NCI-H2081 (cell line): ENCODE measurements around the gene PLIN1.
"Not testable (repeated sequence)": the region's sequence is repeated elsewhere in the genome, so short reads cannot be mapped to it uniquely, and the experiment has no call there.

ENCODE experiments used
- DNase-seq, 2 experiments: peaks; one replicate each; lab custom pipeline; 2025; lab: John Stamatoyannopoulos, UW

The PLIN1 gene, protein sequence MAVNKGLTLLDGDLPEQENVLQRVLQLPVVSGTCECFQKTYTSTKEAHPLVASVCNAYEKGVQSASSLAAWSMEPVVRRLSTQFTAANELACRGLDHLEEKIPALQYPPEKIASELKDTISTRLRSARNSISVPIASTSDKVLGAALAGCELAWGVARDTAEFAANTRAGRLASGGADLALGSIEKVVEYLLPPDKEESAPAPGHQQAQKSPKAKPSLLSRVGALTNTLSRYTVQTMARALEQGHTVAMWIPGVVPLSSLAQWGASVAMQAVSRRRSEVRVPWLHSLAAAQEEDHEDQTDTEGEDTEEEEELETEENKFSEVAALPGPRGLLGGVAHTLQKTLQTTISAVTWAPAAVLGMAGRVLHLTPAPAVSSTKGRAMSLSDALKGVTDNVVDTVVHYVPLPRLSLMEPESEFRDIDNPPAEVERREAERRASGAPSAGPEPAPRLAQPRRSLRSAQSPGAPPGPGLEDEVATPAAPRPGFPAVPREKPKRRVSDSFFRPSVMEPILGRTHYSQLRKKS

DNA sequence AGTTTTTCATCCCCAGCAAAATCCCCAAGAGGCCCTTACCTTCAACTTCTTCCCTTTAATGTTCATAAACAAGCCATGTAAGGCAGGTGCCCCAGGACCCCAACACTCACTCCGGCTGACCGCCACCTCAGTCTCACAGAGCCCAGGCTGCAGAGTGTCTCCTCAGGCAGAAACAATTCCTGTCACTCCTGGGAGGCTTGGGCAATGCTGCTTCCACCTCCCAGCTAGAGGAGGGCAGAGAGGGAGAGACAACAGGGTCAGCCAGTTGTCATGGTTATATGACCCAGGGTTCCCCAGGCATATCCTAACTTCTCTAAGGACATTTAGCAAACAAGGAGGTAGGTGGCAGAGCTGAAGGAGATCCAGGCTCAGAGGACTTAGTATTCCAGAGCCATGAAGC lies at the start of gene PLIN1:
PLIN1 (minus strand) TSS at position 156 of the 400 bp plus-strand sequence. CDS start 1,878 bp downstream, outside the sequence.
- no peak for DNase-seq

DNA sequence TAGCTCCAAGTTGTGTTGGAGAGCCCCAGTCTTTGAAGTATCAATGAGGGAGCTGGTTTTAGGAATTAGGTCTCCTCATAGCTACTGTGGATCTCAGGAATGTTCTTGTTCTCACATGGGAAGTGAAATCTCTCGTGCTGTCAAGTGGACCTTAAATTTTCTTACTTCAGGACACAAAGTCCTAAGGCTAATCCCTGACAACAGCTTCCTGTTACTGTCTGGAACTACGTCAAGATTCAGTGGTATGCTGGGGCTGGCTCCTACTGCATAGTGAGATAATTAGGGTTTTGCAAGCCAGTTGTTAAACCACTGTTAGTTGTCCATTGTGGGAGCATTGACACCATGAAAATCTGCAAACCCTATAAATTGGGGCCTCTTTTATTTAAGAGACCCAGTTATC lies 49.1 kb upstream of the PLIN1 start:
- DNase-seq: no peak

DNA sequence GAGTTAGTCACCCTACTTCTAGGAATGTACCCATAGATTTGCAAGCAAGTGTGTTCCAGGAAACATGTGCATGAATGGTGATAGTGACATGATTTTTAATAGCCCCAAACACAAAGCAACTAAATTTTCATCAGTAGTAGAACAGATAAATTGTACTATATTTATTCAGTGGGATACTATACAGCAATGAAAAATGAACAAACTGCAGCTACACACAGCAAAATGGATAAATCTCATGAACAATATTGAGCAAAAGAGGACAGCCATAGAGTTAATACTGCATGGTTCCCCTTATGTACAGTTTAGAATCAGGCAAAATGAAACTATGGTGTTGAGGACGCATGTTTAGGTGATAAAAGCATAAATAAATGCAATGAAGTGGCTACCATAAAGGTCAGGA lies 45.9 kb upstream of the PLIN1 start:
- DNase-seq: no peak

DNA sequence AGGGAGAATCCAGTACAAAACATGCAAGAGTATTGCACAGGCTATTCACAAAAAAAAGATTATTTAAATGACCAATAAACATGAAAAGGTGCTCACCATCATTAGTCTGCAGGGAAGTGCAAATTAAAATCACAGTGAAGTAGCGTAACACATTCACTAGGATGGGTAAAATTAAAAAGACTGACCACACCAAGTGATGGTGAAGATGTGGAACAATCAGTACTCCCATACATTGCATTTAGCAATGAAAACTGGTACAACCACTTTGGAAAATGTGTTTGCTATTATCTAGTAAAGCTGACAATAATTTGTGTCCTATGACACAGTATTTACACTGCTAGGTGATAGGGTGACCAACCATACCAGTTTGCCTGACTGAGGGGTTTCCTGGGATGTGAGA lies 45.5 kb upstream of the PLIN1 start:
- DNase-seq: no peak

DNA sequence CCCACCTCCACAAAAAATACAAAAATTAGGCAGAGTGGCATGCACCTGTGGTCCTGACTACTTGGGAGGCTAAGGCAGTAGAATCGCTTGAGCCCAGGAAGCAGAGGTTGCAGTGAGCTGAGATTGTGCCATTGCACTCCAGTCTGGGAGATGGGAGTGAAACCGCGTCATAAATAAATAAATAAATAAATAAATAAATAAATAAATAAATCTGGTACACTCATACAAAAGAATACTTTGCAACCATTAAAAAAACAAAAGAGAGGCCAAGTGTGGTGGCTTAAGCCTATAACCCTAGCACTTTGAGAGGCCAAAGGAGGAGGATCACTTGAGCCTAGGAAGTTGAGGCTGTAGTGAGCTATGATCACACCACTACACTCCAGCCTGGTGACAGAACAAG lies 43.9 kb upstream of the PLIN1 start:
- DNase-seq: no peak

DNA sequence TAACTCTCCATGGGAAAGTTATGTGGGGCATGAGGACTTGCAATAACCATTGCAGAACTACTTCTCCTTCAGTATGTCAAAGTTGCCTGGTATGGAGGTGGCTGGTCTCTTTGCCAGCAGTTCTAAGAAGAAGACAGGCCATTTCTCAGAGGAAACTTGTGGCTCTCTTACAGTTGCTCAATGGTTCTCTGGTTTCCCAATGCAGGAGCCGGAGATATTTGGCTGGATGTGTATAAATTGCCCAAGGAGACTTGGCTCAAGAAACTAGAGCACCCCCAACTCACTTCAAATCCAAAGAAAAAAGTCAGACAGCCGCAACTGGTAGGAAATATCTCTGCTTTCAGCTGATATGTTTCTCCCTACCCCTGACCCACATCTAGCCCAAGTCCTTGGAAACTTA lies 35.6 kb upstream of the PLIN1 start:
- DNase-seq: no peak

DNA sequence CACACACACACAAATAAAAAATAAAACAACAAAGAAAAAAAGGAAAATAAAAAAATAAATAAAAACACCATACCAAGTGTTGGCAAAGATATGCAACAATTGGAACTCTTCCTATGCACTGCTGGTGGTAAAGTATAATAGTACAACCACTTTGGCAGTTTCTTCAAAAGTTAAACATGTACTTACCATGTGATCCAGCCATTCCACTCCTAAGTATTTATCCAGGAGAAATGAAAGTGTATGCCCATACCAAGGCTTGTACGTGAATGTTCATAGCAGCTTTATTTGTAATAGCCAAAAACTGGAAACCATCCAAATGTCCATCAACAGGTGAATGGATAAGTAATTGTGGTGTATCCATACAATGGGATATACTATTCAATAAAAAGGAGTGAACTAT lies 28.4 kb upstream of the PLIN1 start:
- peak in 1 of 2 experiments; percentile 15 for DNase-seq

DNA sequence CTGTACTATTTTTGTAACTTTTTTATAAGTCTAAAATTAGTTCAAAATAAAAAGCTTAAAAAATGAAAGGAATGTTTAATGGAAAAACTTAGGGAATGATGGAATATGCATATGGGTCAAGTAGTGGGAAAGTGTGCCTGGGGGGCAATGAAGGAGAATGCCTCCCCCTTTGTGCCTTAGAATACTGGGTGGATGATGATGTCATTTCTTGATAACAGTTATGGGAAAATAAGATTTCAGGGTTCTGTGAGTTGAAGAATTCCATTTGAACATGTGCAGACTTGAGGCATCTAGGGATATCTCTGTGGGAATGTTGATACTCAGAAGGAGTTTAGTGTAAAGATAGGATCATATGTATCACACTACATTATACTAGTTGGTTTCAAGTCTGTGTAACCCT lies 25.2 kb upstream of the PLIN1 start:
- no peak for DNase-seq

DNA sequence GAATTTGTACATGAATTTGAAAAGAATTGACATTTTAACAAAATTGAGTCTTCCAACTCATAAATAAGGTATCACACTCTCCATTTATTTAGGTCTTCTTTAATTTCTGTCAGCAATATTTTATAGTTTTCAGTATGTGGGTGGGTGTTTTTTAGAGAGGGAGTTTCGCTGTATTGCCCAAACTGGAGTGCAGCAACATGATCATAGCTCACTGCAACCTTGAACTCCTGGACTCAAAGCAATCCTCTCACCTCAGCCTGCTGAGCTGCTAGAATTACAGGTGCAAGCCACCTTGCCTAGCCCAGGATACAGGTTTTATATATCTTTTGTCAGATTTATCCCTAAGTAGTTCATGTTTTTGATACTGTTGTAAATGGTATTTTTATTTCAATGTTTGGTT lies 16.0 kb upstream of the PLIN1 start:
- no peak for DNase-seq

DNA sequence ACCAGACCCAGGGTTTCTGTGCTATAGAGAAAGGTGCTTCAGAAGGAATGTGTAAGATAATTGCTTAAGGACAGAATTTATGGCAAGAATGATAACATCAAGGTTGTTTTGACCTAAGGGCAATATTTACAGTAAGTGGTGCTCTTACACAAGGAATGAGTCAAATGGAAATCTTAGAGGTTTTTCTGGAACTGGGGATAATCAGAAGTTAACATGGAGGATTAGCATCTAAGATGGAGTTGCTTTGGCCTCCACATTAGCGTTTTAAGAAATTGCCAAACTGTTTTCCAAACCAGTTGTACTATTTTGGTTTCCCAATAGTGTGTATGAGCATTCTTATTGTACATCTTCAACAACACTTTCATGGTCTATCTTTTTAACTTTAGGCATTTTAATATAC lies 14.5 kb upstream of the PLIN1 start:
- no peak for DNase-seq

DNA sequence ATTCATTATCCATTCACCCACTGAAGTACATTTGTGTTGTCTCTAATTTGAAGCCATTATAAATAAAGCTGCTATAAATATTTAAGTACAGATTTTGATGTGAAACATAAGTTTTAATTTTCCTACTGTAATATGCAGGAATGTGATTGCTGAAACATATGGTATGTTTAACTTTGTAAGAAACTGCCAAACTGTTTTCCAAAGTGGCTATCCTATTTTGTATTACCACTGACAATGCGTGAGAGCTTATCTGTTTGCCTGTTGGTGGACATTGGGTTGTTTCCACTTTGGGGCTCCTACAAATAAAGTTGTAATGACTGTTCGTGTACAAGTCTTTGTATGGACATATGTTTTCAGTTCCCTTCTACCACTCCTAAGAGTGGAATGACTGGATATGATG lies 13.9 kb upstream of the PLIN1 start:
- DNase-seq: no peak

DNA sequence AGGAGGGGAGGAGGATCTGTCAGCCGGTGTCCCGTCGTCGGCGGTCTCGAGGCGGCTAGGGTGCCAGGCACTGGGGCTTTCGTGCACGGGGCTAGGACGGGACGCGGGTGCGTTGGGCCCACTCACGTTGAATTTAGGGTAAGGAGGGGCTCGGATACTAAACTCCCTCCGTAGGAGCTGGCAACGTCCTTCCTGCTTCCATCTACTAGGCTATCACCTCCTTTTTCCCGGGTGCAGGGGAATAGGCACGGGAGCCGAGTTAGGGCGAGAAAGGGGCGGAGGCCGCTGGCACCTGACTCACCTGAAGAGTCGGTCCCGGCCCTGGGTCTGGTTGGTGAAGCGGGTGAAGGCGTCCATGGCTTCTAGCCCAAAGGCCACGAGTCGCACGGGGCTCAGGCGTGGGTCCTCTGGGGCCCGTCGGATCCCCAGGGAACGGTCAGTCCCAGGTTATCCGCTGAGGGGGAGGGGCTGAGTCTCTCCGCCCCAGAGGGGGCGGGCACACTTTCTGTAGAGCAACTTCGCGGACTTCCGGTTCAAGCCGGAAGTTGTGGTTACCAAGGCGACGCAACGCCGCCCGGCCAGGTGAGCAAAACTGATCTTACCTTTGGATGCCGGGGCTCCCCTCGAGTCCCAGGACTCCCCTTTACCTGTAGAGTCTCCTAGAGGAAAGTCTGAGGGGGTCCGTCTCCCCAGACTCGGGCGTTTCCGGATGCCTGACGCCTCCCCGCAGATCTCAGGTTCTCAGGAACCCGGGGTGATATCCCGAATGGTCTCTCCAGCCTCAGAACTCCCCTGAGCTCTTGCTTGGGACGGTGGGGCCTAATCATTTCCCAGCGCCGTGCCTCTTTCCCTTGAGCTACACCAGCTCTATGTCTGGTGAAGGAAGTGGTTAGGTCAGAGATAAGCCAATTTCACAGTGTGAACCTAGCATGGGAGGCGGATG lies 11.4 kb upstream of the PLIN1 start, which contains the start of the genes PEX11A and WDR93:
PEX11A (minus strand) TSS at position 479 of the 943 bp plus-strand sequence; CDS start at position 357, 122 bp downstream.
WDR93 (plus strand) TSS at position 536 of the 943 bp plus-strand sequence. CDS start 10,936 bp downstream, outside the sequence.
- DNase-seq: peak; percentile 76 to 86

DNA sequence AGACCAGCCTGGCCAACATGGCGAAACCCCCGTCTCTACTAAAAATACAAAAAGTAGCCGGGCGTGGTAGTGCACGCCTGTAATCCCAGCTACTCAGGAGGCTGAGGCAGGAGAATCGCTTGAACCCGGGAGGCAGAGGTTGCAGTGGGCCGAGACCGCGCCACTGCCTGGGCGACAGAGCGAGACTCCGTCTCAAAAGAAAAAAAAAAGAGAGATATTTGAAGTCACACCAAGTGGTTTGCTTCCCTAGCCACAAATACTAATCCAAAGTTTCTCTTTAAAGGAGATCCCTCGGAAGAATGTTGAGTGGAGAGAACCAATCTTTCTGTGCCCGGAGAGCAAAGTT lies 10.7 kb upstream of the PLIN1 start:
- DNase-seq: not testable (repeated sequence)

DNA sequence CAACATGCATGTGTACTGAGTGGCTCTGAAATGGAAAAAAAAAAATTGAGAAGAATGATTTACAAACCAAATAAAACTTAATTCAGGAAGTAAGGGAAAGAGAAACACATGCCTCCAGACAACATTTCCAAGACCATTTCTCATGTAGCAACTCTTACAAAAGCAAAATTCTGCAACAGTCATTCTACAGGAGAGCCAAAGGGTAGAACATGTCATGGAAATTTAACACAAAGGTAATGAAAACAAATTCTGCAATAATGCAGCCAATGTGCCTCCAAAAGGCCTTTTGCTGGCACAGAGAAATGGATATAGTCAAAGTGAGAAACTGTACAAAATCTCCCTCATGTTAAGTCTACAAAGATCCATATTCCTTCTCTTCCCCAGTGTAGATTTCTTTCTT lies 7.4 kb upstream of the PLIN1 start:
- DNase-seq: no peak

DNA sequence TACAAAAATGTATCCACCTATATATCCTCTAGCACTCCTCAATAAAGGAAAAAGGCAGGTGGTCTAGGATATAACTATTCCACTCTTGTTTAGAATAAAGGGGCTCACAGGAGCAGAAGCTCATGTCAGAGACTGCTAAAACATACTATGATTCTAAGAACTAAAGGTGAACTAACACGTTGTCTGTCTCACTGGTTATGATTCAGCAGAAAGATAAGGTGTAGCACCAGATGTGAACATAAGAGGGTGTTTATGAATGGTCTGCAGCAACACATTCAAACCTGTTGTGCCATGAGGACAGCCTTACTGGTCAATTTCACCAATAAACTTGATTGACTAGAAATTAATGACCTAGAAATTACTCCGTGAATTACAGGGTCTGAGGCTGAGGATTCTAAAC lies 6.8 kb upstream of the PLIN1 start:
- no peak for DNase-seq

DNA sequence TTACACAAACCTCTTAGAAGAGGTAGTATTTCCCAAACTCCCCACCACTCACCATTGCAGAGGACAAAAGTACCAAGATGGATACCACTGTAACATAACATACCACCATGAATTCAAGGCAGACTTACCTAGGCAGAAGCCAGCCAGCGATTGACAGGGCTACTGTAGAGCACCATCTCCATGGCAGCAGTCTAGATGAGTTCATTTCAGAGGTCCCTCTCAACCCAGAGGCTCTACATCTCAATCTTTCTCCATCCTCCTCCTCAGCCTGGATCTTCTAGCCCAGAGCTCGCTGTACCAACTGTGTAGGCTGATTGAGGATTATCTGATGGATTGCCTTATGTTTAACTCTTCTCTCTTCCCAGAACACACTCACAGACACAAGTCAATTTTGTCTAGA lies 2.0 kb upstream of the PLIN1 start:
- no peak for DNase-seq

DNA sequence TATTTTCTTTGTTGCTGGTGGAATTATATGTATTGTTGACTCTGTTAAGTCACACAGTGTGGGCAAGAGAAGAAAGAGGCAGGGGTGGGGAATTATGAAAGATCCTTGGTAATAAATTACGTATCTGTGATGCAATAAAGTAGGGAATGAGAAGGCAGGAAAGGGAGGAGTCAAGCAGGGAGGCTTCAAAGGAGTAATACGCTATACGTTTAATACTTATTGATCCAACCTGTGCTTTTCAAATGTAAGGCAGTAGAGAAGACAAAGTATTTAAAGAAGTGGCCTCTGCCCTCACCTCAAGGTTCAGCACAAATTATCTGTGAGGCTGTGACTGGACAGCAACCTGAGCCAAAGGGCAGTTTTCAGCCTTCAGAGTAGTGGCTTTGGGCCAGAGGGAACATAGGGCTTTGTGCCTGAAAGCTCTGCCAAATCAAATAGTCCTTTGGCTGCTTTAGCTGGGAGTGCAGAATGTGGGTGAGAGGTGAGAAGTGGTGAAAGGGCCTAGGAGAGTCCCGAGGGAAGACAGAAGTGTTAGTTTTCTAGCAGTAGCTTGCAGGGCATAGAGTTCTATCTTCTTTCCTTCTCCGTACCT lies 1.2 kb upstream of the PLIN1 start:
- DNase-seq: no peak

DNA sequence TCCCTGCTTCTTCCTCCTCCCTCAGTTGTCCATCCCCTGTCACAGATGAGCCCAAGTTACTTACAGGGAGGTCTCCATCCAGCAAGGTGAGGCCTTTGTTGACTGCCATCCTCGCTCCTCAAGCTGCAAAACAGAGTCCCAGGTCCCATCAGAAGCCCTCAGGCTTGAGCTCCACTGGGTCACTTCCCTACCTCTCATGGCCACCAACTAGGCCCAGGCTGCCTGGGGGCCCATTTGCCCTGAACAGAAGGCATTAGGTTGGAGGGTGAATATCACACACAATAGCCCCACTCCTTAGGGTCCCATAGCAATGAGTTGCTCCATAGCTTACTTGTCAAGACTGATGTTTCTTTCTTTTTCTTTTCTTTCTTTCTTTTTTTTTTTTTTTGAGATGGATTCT lies 1.8 kb downstream of the PLIN1 start:
- no peak for DNase-seq

DNA sequence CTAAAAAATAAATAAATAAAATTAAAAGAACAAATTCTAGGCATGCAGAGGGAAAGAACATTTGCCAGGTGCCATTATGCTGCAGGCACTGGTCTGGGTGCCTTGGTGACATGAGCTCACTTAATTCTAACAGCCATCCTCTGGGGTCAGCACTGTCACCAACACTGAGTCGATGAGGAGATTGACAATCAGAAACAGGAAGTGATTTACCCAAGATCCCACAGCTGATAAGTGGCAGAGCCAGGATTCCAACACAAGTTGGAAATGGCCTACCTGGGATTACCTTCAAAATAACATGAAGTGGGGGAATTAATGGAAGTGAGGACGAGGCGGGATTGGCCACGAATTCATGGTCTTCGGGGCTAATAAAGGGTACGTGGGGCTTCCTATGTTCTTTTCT lies 3.6 kb downstream of the PLIN1 start:
- no peak for DNase-seq

DNA sequence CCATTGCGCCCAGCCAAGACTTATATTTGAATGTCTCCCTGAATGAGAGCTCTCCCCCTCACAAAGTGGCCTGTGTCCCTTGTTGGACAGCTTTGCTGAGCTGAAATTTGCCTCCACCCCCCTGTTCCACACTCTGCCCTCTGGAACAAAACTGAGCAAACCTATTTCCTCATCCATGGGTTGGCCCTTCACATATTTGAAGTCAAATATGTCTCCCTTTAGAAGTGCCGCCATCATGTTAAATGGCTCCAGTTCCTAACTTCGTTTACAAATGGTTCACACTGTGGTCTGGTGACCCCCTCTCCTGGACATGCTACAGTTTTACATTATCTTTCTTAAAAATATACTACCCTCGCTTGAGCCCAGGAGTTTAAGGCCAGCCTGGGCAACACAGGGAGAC lies 4.6 kb downstream of the PLIN1 start:
- DNase-seq: no peak

DNA sequence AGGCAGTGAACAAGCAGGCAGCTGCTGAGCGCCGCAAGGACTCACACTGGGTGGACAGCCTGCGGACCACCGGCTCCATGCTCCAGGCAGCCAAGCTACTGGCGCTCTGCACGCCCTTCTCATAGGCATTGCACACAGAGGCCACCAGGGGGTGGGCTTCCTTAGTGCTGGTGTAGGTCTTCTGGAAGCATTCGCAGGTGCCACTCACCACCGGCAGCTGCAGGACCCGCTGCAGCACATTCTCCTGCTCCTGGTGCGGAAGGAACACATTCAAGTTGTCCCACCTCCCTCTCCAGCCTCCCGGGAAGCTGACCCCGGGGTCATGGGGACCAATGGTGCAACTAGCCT lies 6.0 kb downstream of the PLIN1 start:
- DNase-seq: no peak
